GM20000 (cell line): ENCODE results near the gene DARS1.

ENCODE experiments used
- DNase-seq: peaks from one replicate; pipeline ENCODE4 v3.0.0; 2012; ENCODE audit warnings: low spot score
- TF ChIP-seq, protein P1 (sequence below): IDR thresholded peaks from 2 replicates; pipeline ENCODE4 v1.5.1; 2012; ENCODE audit warnings: mild to moderate bottlenecking, control low read depth; ENCODE audit errors: extremely low read depth, missing control alignments

Gene DARS1

GRCh38 chr2:136016427-136016826 is 31.0 kb upstream of the DARS1 start:
- TF ChIP-seq, protein P1, sequence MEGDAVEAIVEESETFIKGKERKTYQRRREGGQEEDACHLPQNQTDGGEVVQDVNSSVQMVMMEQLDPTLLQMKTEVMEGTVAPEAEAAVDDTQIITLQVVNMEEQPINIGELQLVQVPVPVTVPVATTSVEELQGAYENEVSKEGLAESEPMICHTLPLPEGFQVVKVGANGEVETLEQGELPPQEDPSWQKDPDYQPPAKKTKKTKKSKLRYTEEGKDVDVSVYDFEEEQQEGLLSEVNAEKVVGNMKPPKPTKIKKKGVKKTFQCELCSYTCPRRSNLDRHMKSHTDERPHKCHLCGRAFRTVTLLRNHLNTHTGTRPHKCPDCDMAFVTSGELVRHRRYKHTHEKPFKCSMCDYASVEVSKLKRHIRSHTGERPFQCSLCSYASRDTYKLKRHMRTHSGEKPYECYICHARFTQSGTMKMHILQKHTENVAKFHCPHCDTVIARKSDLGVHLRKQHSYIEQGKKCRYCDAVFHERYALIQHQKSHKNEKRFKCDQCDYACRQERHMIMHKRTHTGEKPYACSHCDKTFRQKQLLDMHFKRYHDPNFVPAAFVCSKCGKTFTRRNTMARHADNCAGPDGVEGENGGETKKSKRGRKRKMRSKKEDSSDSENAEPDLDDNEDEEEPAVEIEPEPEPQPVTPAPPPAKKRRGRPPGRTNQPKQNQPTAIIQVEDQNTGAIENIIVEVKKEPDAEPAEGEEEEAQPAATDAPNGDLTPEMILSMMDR: no peak
- no peak for DNase-seq

DNA sequence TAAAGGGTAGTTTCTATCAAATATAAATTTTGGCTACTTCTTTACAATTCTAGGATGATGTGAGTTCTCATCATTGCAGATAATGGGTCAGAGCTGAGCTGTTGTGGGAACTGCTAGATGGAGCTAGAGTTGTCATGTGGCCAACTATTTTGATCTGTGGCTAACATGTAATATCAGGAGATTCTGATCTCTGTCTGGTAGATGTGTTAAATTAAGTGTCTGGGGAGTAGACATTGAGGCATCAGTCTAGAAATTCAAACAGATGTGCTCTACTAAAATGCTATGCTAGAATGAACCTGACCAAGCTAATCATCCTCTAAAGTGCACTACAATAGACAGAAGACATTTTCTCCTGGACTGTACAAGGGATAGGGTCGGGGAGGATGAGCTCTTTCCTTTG is 30.3 kb upstream of the DARS1 start:
- TF ChIP-seq, protein P1: no peak
- no peak for DNase-seq

DNA sequence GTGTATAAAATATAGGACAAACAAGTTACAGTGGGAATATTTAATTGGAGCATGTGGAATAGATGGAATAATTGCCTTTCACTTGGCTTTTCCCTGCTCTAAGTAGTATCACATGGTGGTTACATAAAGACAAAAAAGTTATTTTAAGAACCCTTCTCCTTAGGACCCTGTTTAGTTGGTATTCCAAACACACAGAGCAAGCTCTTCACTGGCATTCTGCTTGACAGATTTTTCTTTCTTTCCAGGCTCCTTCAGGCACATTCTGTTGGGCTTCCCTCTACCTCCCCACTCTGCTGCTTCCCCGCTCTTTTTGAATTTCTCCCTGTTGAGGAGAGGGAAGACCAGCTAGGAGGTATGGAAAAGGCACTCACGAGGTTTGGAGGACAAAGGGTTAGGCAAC is 29.0 kb upstream of the DARS1 start:
- DNase-seq: no peak
- TF ChIP-seq, protein P1: no peak

- TF ChIP-seq, protein P1: no peak
- DNase-seq: no peak
Measured at GRCh38 chr2:136013955-136014354, 28.5 kb upstream of the DARS1 start.

DNA sequence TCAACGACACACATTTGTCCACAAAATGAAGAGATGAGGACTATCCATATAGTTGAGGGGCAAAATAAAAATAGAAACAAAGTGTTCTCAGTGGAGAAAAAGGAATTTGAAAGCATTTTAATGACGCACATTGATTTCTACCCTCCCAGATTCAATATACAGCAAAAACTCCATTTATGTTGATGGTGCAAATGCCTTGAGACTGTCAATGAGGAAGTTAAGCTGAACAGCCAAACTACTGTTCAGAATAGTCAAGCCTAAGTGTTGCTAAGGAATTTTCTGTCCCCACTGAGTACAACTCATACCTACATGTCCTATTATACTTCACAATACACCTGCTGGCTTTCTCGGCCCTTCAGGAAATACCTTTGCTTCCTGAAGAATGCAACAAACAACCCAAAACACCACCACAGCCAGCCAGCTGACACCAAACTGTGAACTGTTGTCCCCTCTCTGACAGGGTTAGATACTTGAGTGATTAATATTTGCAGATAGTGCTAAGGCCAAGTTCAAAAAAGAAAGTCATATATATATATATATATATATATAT is 27.8 kb upstream of the DARS1 start:
- no peak for DNase-seq
- TF ChIP-seq, protein P1: no peak

DNA sequence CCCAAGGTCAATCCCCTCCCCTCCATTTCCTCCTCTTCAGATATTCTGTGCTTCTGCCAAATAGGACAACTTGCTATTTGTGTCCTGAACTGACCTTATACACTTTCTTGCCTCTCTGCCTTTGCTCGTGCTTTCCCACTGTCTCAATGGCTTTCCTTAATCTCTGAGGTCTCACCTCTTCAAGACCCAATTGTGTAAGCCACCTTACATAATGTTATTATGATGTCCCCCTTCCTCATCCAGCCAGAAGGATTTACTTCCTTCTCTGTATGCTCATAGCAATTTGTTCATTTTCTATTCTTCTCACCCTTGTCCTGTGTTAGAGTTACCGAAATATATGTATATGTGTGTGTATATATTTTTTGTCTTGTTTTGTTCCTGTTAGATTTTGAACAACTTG is 26.9 kb upstream of the DARS1 start:
- no peak for DNase-seq
- TF ChIP-seq, protein P1: no peak

GRCh38 chr2:136010126-136010525 is 24.7 kb upstream of the DARS1 start:
- TF ChIP-seq, protein P1: no peak
- DNase-seq: no peak
